Testis (tissue), 2 donors: ENCODE data around the gene TDP2.

ENCODE experiments used
- CTCF ChIP-seq, 3 experiments: fragments of 450-650 bp in 2 of 3; fragments of 200-600 bp in 1 of 3; sonication (generic) in 1 of 3; IDR thresholded peaks; one replicate each; pipeline ENCODE4 v1.5.1; 2016 to 2019; ENCODE audit warnings: antibody characterized with exemption in 3 of 3, mild to moderate bottlenecking in 2 of 3, moderate library complexity in 1 of 3
- POLR2A ChIP-seq: fragments of 450-650 bp; IDR thresholded peaks from one replicate; pipeline ENCODE4 v1.6.1; 2017; ENCODE audit warnings: antibody characterized with exemption, mild to moderate bottlenecking, moderate library complexity

GRCh38 chr6:24655215-24655614, 11.5 kb downstream of the TDP2 start:
- no peak for TF ChIP-seq POLR2A
- no peak for TF ChIP-seq CTCF (IDR thresholded peaks at IDR 0.05)
